Astrocyte of the cerebellum (primary cell): ENCODE data around the gene RAB35.

ENCODE experiments used
- DNase-seq: peaks from one replicate; pipeline ENCODE4 v3.0.0-alpha.2; 2011; ENCODE audit warnings: low read depth
- H3K4me3 ChIP-seq: 2 replicates; pipeline ENCODE4 v1.5.1; 2011; ENCODE audit warnings: mild to moderate bottlenecking, low read depth, low read length, moderate library complexity
- in situ Hi-C: cut with HindIII; loops from 2 replicates; pipeline ENCODE4 v1.10.0; 2017; ENCODE audit warnings: low sequenced_read_pairs
- TF ChIP-seq, protein P1 (sequence below): IDR thresholded peaks from 2 replicates; pipeline ENCODE4 v1.5.1; 2012; ENCODE audit warnings: low read length, low read depth, moderate library complexity, mild to moderate bottlenecking; ENCODE audit errors: missing control alignments

Gene RAB35

DNA sequence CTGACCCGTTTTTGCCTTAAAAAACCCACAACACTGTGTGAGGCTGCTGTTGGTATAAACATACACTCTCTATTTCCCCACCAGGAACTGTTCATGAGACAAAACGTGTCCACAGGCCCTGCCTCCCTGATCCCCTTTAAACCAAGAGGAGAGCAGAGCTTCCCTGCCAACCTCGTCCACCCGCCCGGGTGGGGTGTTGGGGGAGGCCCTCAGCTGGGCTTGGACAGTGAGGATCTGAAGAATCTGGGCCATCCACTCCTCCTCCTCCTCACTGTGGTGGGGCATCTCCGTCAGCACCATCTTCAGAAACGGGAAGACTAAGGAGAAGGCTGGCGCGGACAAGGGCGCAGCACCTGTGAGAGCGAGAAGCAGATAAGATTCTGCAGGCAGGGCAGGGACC lies 41.1 kb upstream of the RAB35 start:
- TF ChIP-seq, protein P1, sequence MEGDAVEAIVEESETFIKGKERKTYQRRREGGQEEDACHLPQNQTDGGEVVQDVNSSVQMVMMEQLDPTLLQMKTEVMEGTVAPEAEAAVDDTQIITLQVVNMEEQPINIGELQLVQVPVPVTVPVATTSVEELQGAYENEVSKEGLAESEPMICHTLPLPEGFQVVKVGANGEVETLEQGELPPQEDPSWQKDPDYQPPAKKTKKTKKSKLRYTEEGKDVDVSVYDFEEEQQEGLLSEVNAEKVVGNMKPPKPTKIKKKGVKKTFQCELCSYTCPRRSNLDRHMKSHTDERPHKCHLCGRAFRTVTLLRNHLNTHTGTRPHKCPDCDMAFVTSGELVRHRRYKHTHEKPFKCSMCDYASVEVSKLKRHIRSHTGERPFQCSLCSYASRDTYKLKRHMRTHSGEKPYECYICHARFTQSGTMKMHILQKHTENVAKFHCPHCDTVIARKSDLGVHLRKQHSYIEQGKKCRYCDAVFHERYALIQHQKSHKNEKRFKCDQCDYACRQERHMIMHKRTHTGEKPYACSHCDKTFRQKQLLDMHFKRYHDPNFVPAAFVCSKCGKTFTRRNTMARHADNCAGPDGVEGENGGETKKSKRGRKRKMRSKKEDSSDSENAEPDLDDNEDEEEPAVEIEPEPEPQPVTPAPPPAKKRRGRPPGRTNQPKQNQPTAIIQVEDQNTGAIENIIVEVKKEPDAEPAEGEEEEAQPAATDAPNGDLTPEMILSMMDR: no peak
- no peak overlapping the region for H3K4me3 ChIP-seq
- in situ Hi-C loops: no loop called here
- no peak for DNase-seq

DNA sequence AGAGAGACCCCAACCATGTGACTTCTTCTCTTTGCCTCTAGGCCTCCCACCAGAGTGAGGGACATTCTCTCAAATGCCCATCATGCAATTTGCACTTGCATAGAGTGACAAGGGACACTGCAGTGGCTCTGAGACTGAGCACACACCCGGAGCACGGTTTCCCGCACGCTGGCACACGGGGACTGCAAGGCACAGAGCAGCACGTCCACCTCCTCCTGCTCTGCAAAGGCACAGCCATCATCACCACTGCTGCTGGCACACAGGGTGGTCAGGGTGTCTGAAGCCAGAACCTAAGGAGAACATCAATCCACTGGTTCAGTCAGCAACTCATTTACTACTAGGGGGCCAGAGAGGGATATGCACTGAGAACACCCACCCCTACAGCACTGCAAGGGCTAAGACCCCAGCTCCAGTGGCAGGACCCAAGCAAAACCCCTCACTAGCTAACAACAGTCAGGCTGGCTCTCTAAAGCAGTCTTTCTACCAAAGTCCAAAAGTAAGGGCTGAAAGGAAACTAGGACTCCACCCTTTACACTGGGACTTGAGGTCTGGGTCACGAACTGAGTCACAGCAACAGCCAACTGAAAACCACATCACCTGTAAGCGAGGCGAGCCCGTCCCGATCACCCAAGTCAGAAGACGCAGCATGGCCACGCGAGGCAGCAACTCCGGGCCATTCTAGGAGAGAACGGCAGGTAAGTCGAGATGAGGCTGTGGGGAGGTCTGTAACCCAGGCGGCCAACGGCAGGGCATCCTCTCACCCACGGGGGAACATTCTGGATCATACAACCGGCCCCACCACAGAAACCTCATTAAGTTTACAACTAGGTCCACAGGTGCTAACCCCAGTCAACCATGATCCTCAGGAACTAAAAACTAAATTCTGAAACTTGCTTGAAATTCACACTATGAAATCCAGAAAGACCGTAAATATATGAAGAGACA lies 40.0 kb upstream of the RAB35 start:
- in situ Hi-C loops: no loop called here
- no peak for DNase-seq
- no peak overlapping the region for H3K4me3 ChIP-seq
- TF ChIP-seq, protein P1: no peak

DNA sequence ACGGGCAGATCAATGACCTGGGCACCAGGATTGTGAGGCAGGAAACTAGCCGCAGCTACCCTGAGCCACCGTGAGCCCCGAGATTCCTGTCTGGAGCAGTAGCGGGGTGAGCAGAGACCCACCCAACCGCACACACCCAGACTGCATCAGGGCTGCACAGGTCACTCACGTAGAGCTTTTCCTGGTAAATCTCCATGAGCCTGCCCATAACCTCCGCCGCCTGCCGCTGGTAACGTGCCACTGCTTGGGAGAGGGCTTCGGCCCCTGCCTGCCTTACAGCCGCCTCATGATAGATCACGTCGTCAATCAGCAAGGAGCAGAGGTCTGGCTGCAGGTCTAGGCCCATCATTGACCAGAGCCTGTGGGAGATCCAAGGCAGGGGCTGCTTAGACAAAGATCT lies 38.5 kb upstream of the RAB35 start:
- H3K4me3 ChIP-seq: no peak overlapping the region
- in situ Hi-C loops: no loop called here
- TF ChIP-seq, protein P1: no peak
- DNase-seq: no peak

DNA sequence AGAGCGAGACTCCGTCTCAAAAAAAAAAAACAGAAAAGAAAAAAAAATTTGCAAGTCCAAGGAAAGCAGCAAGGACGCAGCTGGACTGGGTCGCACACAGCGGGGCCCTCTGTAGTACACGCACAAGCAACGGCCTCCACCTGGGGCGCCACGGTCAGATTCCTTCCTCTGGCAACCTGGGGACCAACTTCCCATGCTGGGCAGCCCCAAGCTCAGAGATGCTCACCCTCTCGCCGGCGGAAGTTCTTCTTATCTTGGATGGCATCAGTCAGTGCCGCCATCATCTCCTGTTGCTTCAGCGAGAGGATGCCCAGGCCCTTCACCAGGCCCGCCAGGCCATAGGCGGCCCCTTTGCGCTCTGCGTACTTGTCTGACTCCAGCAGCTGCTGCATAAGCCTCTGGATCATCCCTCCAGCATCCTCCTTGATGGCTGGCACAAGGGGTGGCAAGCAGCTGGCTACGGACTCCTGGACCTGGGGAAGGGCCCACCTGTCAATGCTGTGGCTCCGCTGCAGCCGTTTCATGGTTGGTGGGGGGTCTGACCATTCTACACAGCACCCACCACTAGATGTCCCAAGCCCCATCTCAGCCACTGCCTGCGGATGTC lies 34.5 kb upstream of the RAB35 start:
- no peak overlapping the region for H3K4me3 ChIP-seq
- no peak for DNase-seq
- TF ChIP-seq, protein P1: no peak
- in situ Hi-C loops: no loop called here

DNA sequence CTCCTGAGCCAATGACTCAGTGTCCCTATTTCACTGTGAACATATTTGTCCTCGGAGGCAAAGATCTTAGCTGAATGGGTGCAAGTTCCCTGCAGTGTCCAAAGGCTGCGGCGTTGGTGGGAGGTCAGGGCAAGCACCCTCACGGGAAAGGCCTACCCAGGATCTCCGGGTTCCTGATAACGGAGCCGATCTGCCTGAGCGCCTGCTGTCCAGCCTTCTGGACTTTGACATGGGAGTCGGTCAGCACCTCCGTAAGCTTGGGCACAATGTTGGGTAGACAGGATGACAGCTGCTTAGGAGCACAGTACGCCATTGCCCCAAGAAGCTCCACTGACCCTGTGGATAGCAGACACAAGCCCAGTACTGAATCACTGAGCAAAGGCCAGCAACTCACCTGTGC lies 31.5 kb upstream of the RAB35 start:
- no peak for DNase-seq
- in situ Hi-C loops: no loop called here
- TF ChIP-seq, protein P1: no peak
- no peak overlapping the region for H3K4me3 ChIP-seq

DNA sequence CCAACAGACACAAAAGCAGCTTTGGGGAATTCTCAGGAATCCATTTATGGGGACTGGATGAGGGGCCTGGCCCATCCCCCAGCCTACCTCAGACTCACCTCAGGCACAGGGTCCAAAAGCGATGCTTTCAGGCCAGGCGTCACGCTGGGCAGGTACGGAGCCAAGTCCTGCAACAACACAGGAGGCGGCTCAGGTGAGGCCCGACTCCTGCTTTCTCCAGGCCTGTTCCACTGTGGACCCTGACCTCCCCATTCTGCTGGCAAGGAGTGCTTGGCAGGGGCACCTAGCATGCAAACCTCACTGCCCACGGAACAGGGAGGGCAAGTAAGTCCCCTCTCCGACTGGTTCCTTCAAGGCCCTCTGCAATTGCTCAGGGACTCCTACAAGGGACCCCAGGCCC lies 28.6 kb upstream of the RAB35 start:
- no peak for DNase-seq
- H3K4me3 ChIP-seq: no peak overlapping the region
- TF ChIP-seq, protein P1: no peak
- in situ Hi-C loops: no loop called here
